ENCODE measurements around the gene DLGAP1. TPM values are rescaled to one million over a fixed set of nuclear protein-coding genes. Genes with fewer than 3 reads are reported as not detected.

DLGAP1 gene
- total RNA-seq, 1 experiment from 2014 or later, result 23.0 TPM

DNA sequence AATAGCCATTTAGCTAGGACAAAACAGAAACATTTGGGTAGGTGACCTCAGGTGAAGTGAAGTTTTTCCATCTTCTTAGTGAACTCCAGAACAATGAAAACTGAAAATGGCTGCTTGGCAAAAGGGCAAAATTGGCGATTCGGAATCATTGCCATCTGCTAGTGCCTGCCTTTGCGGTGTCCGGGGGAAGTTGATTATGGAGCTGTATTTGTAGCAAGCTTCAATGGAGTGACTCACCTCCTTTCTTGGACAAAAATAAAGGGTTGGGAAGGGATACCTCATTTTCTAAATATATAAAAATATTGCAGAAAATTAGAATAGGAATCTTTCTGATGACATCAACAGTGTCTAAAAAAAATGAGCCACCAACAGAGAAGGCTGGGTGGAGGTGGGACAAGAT, 544.6 kb downstream of the DLGAP1 start:
- DNase-seq (ENCODE audit: low spot score) (no peak), ATAC-seq (no peak)
- no peak overlapping the region for H3K4me3 Mint-ChIP-seq
- TF ChIP-seq GRHL2 (CRISPR knock-in tag; IDR thresholded peaks at IDR 0.05; ENCODE audit: insufficient replicate concordance, severe bottlenecking), result no peak
- TF ChIP-seq, protein P1, sequence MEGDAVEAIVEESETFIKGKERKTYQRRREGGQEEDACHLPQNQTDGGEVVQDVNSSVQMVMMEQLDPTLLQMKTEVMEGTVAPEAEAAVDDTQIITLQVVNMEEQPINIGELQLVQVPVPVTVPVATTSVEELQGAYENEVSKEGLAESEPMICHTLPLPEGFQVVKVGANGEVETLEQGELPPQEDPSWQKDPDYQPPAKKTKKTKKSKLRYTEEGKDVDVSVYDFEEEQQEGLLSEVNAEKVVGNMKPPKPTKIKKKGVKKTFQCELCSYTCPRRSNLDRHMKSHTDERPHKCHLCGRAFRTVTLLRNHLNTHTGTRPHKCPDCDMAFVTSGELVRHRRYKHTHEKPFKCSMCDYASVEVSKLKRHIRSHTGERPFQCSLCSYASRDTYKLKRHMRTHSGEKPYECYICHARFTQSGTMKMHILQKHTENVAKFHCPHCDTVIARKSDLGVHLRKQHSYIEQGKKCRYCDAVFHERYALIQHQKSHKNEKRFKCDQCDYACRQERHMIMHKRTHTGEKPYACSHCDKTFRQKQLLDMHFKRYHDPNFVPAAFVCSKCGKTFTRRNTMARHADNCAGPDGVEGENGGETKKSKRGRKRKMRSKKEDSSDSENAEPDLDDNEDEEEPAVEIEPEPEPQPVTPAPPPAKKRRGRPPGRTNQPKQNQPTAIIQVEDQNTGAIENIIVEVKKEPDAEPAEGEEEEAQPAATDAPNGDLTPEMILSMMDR (IDR thresholded peaks at IDR 0.05), result no peak
- TF ChIP-seq, protein P2, sequence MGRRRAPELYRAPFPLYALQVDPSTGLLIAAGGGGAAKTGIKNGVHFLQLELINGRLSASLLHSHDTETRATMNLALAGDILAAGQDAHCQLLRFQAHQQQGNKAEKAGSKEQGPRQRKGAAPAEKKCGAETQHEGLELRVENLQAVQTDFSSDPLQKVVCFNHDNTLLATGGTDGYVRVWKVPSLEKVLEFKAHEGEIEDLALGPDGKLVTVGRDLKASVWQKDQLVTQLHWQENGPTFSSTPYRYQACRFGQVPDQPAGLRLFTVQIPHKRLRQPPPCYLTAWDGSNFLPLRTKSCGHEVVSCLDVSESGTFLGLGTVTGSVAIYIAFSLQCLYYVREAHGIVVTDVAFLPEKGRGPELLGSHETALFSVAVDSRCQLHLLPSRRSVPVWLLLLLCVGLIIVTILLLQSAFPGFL (CRISPR knock-in tag; IDR thresholded peaks at IDR 0.05; ENCODE audit: borderline replicate concordance), result no peak
- no peak for TF ChIP-seq FOXJ3 (CRISPR knock-in tag; IDR thresholded peaks at IDR 0.05; ENCODE audit: borderline replicate concordance)
- H3K36me3 Mint-ChIP-seq, result no peaks in the 10 kb centered on the region
- no peaks in the 10 kb centered on the region for H3K9me3 Mint-ChIP-seq
- CTCF ChIA-PET, result interaction anchor here (0.7 to 2.3 kb wide), 2 partner anchors 85 to 139 kb away, joined by 4 to 7 read pairs; no protein-coding TSS in a partner anchor
- H3K4me1 Mint-ChIP-seq, result 0 out of 2 replicates have a peak, but pooled peaks cover 3% of the 10 kb centered on the region
- H3K27ac Mint-ChIP-seq, result no peak overlapping the region
- H3K27me3 Mint-ChIP-seq (ENCODE audit: low read depth), result no peaks in the 10 kb centered on the region
- POLR2A ChIA-PET, result no interaction called here

DNA sequence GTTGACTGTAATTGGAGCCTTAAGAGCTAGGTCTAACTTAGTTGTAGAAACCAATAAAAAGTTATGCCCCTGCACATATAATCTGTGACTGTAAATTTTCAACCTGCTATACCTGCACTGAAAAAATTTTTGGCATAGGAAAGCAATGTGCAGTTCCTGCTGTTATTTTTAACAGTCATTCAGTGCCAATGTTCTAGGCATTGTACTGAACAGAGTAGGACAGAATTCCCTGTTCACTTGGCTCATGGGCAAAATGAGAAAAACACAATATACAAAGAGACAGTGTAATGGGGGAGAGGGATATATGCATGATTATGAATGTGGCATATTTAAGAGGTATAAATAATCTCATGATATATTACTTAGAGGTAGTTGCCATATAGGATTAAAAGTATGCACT, 547.2 kb downstream of the DLGAP1 start:
- Mint-ChIP-seq H3K9me3 (no peaks in the 10 kb centered on the region), H3K4me3 (no peak overlapping the region), H3K27me3 (ENCODE audit: low read depth) (no peaks in the 10 kb centered on the region), H3K27ac (no peak overlapping the region), H3K4me1 (peaks cover 14% of the 10 kb centered on the region), H3K36me3 (no peaks in the 10 kb centered on the region)
- CTCF ChIA-PET, result no interaction called here
- ATAC-seq, result no peak
- POLR2A ChIA-PET, result no interaction called here
- no peak for DNase-seq (ENCODE audit: low spot score)
- TF ChIP-seq ZNF138 (CRISPR knock-in tag; conservative IDR thresholded peaks at IDR 0.05) (no peak), CREM (CRISPR knock-in tag; IDR thresholded peaks at IDR 0.05) (no peak), ZNF396 (CRISPR knock-in tag; IDR thresholded peaks at IDR 0.05; ENCODE audit: borderline replicate concordance) (no peak), GRHL2 (CRISPR knock-in tag; IDR thresholded peaks at IDR 0.05; ENCODE audit: insufficient replicate concordance, severe bottlenecking) (no peak)

DNA sequence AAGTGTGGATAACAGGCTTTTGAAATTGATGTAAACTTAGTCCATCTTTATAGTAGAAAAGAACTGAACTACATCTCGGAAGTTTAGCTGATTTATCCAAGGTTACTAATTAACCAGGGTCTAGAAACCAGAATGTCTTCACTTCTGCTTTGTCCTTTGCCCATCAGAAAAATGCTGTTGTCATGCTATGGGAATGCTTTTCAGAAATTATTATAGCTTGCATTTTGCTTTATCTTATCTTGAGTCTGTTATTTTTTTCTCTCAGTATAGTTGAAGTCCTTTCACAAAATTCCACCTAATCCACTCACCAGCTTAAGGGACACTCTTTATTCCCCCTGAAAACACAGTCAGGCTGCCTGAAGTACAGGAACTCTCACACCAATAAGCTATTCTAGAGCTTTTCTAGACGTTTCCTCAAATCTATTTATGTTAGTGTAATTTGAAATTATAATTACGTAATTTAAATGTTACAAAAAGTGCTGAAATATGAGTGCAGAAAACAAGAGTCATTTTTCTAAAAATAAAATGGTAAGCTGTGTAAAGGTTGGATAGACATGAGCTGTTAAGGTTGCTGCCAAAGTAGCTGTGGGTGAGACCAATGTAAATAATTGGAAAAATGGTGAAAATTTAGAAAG, 548.9 kb downstream of the DLGAP1 start:
- peaks cover 23% of the 10 kb centered on the region for H3K4me1 Mint-ChIP-seq
- DNase-seq (ENCODE audit: low spot score), result no peak
- no peaks in the 10 kb centered on the region for H3K27me3 Mint-ChIP-seq (ENCODE audit: low read depth)
- ChIA-PET CTCF (interaction anchor here (1.8 kb wide), 1 partner anchor 134 kb away, joined by 5 read pairs; no protein-coding TSS in a partner anchor), POLR2A (no interaction called here)
- H3K9me3 Mint-ChIP-seq, result no peaks in the 10 kb centered on the region
- no peaks in the 10 kb centered on the region for H3K36me3 Mint-ChIP-seq
- no peak overlapping the region for H3K27ac Mint-ChIP-seq
- no peak overlapping the region for H3K4me3 Mint-ChIP-seq
- no peak for ATAC-seq
- TF ChIP-seq FOXP1 (CRISPR knock-in tag; IDR thresholded peaks at IDR 0.05; ENCODE audit: borderline replicate concordance) (no peak), MYBL2 (CRISPR knock-in tag; IDR thresholded peaks at IDR 0.05) (no peak), ZBTB21 (CRISPR knock-in tag; IDR thresholded peaks at IDR 0.05; ENCODE audit: borderline replicate concordance) (no peak), ELF4 (CRISPR knock-in tag; IDR thresholded peaks at IDR 0.05; ENCODE audit: low read depth) (no peak), ETV6 (CRISPR knock-in tag; IDR thresholded peaks at IDR 0.05) (no peak), EMX1 (CRISPR knock-in tag; IDR thresholded peaks at IDR 0.05) (no peak), ZNF232 (CRISPR knock-in tag; IDR thresholded peaks at IDR 0.05) (no peak), FOXK1 (CRISPR knock-in tag; IDR thresholded peaks at IDR 0.05) (no peak), GTF2I (CRISPR knock-in tag; conservative IDR thresholded peaks at IDR 0.05) (no peak), SP1 (CRISPR knock-in tag; conservative IDR thresholded peaks at IDR 0.05) (no peak), NFATC4 (CRISPR knock-in tag; IDR thresholded peaks at IDR 0.05) (no peak)
- TF ChIP-seq, protein P3, sequence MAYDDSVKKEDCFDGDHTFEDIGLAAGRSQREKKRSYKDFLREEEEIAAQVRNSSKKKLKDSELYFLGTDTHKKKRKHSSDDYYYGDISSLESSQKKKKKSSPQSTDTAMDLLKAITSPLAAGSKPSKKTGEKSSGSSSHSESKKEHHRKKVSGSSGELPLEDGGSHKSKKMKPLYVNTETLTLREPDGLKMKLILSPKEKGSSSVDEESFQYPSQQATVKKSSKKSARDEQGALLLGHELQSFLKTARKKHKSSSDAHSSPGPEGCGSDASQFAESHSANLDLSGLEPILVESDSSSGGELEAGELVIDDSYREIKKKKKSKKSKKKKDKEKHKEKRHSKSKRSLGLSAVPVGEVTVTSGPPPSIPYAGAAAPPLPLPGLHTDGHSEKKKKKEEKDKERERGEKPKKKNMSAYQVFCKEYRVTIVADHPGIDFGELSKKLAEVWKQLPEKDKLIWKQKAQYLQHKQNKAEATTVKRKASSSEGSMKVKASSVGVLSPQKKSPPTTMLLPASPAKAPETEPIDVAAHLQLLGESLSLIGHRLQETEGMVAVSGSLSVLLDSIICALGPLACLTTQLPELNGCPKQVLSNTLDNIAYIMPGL (CRISPR knock-in tag; IDR thresholded peaks at IDR 0.05), result no peak
- TF ChIP-seq, protein P4, sequence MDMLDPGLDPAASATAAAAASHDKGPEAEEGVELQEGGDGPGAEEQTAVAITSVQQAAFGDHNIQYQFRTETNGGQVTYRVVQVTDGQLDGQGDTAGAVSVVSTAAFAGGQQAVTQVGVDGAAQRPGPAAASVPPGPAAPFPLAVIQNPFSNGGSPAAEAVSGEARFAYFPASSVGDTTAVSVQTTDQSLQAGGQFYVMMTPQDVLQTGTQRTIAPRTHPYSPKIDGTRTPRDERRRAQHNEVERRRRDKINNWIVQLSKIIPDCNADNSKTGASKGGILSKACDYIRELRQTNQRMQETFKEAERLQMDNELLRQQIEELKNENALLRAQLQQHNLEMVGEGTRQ (CRISPR knock-in tag; IDR thresholded peaks at IDR 0.05), result no peak
- TF ChIP-seq, protein P5, sequence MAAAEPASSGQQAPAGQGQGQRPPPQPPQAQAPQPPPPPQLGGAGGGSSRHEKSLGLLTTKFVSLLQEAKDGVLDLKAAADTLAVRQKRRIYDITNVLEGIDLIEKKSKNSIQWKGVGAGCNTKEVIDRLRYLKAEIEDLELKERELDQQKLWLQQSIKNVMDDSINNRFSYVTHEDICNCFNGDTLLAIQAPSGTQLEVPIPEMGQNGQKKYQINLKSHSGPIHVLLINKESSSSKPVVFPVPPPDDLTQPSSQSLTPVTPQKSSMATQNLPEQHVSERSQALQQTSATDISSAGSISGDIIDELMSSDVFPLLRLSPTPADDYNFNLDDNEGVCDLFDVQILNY (CRISPR knock-in tag; IDR thresholded peaks at IDR 0.05), result no peak

Measured in WTC11 (cell line).